Hematopoietic multipotent progenitor cell treated with erythropoietin and hydrocortisone succinate and interleukin-3 and kit ligand, for 17 days (in vitro differentiated cells): ENCODE data around the gene NR2F1.

Experiments
- DNase-seq: peaks from one replicate; pipeline ENCODE4 v3.0.0-alpha.2; 2015; ENCODE audit warnings: low spot score

Gene NR2F1

DNA sequence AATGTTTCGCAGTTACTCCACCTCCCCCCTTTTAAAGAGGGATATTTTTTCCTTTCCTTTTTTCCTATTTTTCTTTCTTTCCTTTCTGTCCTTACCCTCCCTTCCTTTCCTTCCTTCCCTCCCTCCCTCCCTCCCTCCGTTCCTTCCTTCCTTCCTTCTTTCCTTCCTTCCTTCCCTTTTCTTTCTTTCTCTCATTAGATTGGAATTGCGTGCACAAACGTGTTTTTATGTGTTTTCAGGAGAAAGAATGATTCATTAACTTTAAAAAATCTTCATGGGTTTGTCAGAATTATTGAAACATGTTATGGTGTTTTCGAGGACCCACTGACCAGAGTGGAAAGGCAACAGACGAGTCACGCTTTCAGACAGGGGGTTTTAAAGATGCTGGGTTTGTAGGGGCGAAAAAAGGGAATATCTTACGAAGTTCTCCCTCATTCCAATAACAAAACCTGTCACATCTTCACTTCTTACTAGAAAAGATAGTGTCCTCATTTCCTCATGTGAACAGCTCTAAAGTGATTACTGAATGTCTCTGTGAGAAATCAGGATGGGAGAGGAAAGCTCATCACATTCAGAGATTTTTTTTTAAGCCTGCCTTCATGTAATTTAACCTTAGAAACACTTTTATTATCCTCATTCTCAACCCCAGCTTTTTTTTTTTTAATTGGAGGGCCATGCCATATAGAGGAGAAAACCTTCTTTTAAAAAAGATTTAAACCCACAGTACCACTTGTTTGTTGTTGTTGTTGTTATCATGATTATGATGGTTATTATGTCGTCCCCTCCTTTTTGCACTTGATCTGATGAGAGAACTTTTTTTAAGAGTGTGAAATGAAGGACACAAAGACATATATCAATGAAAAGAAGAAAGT lies 21.9 kb downstream of the NR2F1 start:
- no peak for DNase-seq

DNA sequence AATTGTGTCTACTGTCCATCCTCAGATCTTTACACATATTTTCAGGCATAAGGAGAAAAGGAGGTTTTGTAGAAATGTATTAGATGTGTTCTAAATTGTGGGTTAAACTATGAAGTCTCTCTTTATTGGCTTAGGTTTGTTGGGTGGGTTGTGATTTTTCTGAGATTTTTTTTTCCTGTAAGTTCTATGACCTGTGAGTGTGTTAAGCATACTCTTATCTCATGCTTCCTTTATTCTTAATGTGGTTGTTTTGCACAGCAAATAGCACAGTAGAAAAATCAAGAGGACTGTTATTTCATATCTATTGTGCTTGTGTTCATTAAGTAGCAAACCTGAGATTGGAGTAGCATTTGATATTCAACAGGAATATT lies 23.3 kb downstream of the NR2F1 start:
- DNase-seq, result no peak

DNA sequence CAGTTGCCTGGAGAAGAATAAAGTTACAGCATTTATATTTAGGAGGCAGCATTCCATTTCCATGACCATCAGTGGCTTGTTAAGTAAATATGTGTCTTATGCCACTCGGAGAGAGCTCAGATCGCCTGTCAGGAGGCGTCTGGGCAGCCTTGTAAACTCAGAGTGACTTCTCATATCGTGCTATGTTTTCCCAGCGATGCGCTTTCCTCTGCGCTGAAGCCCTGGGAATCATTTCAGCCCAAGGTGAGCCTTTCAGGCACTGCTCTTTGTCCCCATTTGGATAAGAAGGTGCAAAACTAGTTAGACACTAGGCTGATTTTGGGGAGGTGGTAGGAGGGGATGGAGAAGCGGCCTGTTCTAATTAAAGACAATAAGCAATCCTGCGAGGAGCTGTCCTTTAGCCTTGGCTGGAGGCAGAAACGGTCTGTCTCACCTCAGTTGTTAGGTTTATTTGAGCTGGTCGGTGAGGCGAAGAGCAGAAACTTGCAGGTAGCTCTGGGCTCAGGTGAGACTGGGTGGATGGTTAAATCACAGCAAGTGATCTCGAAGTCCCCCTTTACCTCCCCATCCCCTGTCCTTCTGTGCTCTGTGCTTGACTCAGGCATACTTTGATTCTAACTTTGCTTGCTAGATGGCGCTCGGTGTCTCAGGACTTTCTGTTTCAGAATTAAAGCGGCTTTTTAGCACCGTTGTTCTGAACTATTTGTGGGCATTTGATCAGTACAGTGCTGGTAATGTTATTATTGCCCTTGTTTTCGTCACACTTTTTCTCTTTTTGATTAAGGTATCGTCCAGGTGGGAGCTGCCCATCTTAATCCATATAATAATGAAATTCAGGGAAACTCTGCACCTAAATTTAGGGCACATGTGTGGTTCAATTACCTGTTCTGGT lies 24.6 kb downstream of the NR2F1 start:
- DNase-seq, result peak; percentile 27

- DNase-seq, result no peak
Measured at GRCh38 chr5:93608855-93609254, 25.8 kb downstream of the NR2F1 start.

GRCh38 chr5:93609762-93610161 lies 26.7 kb downstream of the NR2F1 start:
- no peak for DNase-seq

DNA sequence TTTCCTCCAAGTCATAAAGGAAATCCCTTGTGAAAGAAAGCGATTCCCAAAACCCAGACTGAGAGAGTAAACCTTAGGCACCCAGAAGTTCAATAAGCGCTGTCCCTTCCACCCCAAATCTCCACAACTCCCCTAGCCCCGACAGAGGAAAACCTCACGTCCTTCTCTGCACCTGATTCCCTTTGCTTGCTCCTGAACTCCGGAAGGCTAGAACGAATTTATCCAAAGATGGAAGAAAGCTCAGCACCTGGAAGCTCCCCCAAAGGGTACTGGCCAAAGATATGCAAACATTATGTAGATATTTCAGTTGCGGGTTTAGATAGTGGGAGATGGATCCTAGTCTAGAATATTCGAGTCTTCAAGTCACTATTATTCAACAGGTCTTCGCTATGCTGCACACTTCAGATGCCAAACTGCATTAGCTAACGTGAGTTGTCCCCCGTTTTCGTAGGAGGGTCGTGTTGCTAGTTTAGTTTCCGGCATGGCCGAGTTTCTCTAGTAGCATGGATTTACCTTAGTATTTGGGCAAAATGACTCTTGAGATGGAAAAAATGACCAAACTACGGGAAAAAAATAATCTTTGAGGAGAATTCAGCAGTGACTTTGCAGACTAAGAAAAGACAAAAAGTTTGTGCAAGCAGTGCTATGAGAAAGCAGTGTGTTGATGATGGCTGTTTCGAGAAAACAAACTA lies 27.7 kb downstream of the NR2F1 start:
- DNase-seq, result no peak

DNA sequence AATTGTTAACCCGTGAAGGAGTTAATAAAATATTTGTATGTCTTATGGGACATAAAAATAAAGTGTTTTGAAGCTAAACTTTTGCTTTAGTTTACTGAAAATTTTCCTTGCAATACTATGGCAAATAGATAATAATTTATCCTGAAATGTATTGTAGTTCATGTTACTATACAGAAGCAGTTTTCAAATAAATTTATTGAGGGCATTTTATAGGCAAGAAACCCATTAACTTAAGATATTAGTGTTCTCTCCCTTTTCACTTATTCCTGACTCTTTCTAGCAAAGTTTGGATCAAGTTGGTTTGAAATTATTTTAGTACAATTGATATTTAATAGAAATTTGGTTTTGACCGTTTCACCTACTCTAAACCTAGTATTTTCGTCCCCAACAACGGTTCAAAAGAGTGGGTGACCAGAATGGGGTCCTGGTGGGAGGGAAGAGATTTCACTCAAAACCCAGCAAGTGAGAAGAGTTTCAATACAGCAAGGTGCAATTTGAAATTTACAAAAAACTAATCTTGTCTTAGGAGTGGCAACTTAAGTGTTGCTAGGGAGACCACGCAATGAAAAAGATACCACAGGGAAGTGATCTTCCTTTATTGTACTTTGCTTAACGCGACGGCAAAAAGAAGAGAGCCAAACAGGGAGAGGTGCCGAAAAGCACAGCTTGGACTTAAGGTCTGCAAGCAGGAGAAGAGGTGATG lies 28.4 kb downstream of the NR2F1 start:
- no peak for DNase-seq

GRCh38 chr5:93611976-93612854 lies 29.2 kb downstream of the NR2F1 start:
- DNase-seq, result no peak

GRCh38 chr5:93612855-93613243 lies 29.8 kb downstream of the NR2F1 start:
- DNase-seq, result no peak

GRCh38 chr5:93616538-93617174 lies 33.6 kb downstream of the NR2F1 start:
- no peak for DNase-seq

DNA sequence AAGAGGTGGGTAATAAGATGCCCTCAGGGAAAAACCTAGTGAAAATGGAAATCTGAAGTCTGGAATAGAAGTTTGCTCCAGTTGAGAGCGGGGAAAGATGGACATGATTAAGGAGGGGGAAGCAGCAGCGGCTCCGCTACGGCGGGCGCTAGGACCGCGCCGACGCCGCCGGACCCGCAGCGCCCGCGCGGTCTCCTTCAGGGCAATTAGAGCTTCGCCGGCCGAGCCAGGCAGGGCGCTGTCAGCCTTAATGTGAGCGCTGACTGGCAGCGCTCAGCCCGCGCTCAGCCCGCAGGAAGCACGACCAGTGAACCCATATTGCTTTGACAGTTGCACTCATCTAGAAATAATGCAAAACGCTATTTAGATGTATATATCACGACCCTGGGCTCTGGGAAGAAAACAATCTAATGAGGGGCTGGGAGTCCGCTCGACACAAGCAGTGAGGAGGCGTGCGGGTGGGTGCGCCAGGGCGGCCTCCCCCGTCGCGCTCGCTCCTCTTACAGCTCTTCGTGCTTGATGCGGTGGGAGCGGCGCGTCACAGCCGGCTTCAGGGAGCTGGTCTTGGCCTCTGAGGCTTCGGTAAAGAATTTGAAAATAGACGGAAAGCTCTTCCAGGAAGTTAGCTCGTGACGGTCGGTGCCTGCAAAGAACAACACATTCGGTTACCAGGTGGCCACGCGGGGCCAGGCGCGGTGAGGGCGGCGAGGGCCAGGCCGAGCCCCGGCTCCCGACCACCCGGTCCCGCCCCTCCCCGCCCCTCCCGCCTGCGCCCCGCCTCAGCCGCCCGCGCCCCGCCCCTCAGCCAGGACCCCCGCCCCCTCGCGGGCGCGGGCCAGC lies 37.7 kb downstream of the NR2F1 start:
- DNase-seq, result peak; percentile 52

DNA sequence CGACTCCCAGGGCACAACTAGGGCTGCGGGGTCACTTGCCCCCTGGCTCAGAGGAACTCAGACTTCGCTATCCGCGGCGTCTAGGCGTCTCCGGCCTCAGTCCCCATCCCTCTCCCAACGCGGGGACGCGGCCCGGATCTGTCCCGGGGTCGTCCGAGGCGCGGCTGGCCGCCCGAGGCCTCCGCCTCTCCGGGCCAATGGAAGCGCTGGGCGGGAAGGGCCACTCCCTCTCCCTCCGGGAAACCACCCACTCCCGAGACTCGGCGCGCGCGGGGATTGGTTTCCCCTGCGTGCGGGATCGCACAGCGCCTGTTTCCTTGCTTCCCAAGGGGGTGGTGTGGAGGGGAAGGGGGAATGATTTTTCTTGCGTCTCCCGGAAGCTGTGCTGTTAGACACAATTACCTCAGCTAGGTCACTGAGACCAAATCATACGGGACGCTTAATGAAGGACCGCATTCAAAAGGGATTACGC lies 38.3 kb downstream of the NR2F1 start:
- peak; percentile 28 for DNase-seq

DNA sequence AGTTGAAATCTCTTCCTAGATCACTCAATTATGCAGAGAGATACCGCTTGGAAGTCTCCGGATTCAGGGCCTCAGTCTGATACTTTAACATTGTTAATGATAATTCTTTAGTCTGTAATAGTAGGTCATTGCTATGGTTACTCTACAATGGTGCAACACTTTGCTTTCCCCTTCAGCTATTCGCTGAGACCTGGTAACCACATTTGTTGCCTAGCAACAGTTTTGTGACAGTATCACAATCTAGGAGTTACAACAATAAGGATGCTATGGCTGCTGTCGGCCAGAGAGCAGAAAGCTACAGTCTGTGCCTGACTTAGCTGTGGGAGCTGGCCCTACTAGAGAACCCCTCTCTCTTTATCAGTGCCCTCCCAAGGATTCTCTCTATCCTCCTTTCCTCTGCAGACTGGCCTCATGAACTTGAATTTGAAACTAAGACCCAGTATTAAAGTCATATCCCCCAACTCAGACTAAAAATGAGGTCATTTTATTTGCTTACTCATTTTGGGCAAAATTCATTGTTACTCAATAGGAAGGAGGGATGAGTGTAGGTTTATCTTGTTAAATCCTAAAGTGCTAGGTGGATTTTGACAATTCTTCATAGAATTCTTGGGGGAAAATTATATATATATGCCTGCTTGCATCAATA lies 39.3 kb downstream of the NR2F1 start:
- no peak for DNase-seq

GRCh38 chr5:93623153-93623552 lies 40.1 kb downstream of the NR2F1 start:
- DNase-seq, result no peak

- DNase-seq, result no peak
Measured at GRCh38 chr5:93626801-93627200, 43.8 kb downstream of the NR2F1 start.

DNA sequence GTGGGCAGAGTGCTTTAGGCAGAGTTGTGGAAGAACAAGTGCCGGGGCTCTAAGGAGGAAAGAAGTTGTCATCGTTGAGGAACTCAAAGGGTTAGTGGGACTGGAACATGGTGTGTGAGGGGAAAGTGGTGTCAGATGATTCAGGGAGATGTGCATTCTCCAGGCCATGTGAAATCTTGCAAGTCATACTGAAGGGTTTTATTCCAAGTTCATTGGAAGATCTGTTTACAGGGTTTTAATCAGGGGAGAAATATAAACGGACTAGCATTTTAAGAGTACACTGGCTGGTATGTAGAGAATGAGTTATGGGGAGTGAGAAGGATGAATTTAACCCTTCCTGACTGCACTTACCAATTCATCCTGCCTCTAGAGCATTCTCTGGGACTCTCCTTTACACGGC lies 49.3 kb downstream of the NR2F1 start:
- no peak for DNase-seq

DNA sequence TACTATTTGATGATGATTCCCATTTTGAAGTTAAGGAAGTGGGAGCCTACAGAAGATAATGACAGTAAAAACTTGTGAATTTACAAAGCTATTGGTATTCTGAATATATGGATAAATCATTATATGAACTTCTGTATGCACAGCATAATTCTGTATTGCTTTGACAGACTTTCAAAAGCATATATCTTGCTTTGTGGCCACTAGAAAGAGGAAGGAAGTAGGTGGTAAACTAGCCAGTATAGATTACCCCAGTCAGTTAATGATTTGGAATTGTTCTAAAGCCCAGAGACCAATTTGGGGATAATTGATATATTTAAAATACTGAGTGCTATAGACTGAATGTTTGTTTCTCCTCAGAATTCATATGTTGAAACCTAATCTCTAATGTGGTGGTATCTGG lies 53.0 kb downstream of the NR2F1 start:
- no peak for DNase-seq

- no peak for DNase-seq
Measured at GRCh38 chr5:93636837-93637236, 53.8 kb downstream of the NR2F1 start.

DNA sequence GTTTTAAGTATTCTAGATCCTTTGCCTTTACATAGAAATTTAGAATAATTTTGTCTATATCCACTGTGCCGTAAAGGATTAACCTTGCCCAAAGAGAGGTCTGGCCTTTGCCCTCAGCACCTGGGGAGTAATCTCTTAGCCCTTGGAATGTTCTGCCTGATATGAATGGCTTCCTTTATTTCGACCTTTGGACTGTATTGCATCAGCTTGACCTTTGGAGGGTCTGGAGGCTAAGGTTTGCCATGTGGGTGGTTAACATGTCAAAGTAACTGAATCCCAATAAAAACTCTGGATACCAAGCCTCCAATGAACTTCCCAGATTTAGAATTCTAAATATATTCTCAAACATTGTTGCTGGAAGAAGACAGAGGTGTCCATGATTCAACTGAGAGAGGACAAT lies 54.7 kb downstream of the NR2F1 start:
- no peak for DNase-seq
